HG03066 (cell line): ENCODE measurements around the gene RNF135.
"Not testable (repeated sequence)": the region's sequence is repeated elsewhere in the genome, so short reads cannot be mapped to it uniquely, and the experiment has no call there.

Experiments used
- ATAC-seq: cut with Tn5 transposase; IDR thresholded peaks from one replicate; pipeline ENCODE4 v1.9.1; 2021; ENCODE audit warnings: low read depth; ENCODE audit not compliant: unreplicated experiment

RNF135 gene

DNA sequence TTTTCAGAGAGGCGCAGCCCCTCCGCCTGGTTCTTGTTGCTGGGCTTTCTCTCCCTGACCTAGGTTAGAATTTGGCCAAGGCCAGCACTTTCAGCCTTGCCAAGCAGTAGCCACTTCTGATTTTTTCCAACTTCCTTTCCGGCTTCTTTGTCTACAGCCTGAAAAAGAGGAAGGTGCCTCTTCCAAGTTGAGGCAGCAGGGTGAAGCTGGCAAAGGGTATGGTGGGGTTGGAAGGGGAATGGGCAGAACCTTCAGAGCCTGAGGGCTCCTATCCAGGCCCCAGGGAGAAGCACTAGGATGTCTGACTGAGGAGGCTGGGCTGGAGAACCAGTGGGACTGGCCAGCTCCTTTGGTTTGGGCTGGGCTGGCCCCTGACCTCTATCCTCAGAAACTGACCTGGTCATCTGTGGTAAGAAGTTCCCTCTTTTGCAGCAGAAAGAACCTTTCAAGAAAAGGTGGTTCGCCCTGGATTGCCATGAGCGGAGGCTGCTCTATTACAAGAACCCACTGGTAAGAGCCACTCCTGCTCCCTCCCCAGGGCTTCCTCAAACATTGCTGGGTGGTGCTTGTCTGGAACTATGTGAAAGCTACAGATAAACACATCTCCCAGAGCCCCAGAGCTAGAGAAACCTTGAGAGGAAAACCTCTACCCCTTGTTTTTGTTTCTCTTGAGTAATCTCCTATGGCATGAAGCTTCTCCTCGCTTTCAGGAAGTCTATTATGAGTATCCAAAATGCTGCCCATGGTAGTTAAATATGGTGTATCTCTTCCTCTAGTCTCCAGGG, 16.6 kb upstream of the RNF135 start:
- ATAC-seq = no peak

DNA sequence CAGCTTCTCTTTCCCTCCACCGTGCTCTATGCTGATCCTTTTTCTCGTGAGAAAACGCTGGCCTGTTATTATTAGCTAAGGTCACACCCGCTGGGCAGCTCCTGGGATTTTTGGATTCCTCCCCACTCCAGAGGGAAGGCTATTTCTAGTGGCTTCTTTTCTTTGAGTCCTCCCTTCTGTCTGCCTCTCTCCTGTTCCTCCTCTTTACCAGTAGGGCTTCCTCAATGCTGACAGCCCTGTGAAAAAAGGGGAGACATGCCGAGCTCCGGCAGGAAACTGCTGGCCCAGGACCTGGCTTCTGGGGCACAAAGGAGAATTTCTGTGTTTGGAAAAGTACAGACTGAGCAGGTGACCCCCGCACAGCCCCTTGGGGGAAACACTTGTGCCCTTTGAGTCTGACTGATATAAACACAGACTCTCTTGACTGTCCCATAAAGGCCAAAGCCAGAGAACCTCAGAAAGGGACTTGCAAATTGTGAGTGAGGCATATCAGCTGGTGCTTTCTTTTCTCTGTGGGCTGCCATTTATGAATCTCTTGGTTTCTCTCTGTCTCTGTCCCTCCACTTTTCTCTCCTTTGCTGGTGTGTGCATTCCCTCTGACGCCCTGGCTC, 14.0 kb upstream of the RNF135 start:
- ATAC-seq = no peak

DNA sequence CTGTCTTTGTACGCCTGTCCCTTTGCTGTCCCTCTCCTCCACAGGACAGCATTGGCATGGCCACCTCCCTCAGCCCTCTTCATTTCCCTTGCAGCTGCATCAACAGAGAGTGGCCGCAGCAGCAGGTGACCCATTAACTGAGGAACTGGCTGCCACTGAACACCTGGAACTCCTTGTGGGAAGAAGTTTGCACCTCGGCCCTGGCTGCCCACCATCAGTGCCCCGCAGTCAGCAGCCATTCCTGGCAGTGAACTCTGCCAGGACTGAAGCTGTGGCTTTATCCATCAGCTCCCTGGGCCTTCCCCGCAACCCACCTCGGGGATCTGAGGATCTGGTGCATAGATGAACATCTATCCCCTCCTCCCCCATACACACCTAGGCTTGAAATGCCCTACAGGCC, 13.1 kb upstream of the RNF135 start:
- no peak for ATAC-seq

DNA sequence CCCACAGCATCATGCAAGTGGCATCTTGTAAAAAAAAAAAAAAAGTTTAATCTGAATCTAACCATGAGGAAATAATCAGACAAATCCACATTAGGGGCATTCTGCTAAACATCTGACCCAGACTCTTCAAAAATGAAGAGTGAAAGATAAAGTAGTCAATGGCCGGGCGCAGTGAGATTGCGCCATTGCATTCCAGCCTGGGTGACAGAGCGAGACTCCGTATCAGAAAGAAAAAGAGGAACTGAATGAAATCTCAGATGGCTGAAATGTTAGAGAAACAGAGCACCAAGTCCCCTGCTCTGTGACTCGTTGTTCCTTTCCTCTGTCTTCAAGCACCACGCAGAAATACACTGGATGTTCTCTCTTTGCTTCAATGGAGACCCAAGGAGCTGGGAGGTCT, 12.7 kb upstream of the RNF135 start:
- ATAC-seq = no peak

DNA sequence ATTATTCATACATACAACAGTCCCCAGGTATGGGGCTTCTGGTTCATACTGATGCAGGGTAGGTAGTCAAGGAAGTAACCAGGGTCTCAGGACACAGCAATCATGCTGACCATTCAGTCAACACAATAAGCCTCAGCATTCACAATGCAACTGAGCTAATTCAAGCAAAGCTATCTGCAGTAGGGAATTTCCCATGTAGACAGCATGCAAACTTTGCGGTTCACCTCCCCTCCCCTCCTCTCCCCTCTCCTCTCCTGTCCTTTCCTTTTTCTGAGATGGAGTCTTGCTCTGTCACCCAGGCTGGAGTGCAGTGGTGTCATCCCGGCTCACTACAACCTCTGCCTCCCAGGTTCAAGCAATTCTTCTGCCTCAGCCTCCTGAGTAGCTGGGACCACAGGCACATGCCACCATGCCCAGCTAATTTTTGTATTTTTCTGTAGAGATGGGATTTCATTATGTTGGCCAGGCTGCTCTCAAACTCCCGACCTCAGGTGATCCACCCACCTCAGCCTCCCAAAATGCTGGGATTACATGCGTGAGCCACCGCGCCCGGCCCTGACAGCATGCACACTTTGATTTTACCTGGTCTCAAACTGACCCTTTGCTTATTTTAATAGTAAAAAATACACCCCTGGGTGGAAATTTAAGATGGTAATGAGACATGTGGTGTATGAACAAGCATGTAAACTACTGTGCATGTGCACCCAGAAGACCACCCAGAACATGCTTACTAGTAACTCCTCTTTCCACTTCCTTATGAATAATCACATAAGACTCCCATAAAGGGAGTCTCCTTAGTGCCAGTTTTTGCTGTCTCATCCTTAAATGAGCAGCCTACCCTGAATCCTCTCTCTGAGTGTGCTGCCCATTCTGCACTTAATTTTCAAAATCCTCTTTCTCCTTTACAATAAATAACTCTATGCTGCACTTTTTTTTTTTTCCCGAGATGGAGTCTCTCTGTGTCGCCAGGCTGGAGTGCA, 9.3 kb upstream of the RNF135 start:
- ATAC-seq = peak; percentile 60

DNA sequence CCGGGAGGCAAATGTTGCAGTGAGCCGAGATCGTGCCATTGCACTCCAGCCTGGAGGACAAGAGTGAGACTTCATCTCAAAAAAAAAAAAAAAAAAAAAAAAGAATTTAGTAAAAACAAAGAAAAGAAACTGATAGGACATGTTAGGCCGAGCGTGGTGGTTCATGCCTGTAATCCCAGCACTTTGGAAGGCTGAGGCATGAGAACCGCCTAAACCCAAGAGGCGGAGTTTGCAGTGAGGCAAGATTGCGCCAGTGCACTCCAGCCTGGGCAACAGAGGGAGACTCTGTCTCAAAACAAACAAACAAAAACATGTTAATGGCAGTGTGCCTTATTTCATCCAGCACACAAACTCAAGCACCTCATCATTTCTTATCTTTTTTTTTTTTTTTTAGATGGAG, 6.5 kb upstream of the RNF135 start:
- not testable (repeated sequence) for ATAC-seq

DNA sequence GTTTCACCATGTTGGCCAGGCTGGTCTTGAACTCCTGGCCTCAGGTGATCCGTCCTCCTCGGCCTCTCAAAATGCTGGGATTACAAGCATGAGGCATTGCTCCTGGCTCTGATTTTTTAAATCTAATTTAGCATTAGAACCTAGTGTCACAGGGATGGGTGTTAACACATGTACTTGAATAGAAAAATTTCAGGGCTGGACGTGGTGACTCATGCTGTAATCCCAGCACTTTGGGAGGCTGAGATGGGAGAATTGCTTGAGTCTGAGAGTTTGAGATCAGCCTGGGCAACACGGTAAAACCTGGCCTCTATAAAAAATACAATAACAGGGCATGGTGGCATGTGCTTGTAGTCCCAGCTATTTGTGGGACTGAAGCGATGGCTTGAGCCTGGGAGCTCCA, 6.0 kb upstream of the RNF135 start:
- ATAC-seq = no peak

DNA sequence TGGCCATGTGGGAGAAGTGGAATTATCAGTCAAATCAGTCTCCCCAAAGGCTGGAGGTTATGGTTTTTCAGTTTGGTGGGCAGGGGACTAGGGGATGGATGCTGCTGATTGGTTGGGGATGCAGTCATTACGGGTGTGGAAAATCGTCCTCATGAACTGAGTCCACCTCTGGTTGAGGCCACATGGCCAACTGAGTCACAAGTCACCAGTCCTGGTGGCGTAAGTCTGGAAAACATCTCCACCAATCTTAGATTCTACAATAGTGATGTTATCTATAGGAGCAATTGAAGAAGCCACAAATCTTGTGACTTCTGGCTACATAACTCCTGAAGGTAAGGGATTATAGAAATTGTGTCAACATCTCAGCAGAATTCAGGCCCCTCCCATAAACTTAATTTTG, 5.2 kb upstream of the RNF135 start:
- no peak for ATAC-seq

DNA sequence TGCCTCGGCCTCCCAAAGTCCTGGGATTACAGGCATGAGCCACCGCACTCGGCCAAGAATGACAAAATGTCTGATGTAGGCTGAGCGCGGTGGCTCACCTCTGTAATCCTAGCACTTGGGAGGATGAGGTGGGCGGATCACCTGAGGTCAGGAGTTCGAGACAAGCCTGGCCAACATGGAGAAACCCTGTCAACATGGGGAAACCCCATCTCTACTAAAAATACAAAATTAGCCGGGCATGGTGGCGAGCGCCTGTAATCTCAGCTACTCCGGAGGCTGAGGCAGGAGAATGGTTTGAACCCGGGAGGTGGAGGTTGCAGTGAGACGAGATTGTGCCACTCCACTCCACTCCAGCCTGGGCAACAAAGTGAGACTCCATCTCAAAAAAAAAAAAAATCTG, 2.9 kb upstream of the RNF135 start:
- not testable (repeated sequence) for ATAC-seq

DNA sequence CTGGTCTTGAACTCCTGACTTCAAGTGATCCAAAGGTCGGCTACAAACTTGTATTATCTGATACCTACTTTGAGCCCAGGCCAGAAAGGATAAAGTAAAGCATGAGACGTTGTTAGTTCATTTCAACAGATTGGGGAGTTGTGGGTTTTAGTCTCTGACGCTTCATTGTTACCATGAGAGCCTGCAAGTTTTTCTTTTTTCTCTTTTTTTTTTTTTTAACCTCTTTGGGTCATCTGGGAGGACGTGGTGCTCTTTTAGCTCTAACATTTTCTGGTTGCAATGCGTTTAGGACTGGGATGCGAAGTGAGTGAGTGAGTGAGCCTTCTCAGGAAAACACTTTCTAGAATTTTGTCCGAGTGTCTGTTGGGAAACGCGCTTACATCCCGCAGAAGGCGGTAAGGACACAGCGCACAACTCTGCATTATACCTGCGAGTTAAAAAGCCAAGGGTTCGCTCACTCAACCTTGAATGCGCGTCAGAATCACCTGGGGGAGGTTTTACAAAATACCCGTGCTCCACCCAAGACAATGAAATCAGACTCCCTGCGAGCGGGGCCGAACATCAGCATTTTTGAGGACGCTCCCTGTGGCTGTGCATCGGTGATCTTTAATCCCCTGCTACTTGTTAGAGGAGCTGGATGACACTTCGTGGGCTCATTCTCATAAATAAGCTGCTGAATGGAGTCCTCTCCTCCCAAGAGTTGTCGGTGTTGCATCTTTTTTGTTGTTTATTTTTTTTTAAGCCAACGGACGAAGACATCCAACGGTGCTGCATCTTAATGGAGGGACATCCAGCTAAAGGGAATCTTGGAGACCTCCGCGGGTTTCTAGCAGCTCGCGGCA, 629 bp upstream of the RNF135 start:
- no peak for ATAC-seq

DNA sequence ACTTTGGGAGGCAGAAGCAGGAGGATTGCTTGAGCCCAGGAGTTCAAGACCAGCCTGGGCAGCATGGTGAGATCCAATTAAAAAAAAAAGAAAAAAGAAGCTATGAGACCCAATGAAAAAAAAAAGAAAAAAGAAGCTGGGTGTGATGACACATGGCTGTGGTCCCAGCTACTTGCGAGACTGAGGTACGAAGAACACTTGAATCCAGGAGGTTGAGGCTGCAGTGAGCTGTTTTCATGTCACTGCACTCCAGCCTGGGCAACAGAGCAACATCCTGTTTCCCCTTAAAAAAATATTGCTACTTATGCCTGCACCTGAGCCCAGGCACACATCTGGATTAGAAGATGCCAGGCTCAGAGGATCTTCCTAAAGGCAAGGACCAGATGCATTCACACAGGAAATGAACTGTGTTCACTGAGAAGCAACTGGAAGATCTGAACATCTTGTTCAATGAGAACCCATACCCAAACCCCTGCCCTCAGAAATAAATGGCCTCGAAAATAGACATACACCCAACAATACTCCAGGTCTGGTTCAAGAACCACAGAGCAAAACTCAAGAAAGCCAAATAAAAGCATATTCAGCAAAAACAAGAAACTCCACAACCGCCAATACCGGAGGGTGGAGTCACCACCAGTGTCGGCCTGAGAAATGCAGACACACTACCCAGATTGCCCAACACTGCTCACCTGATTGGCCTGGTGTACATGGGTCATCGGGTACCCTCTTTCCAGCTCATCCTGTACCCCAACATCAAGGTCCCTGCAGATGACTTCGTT, 4.4 kb downstream of the RNF135 start:
- no peak for ATAC-seq

DNA sequence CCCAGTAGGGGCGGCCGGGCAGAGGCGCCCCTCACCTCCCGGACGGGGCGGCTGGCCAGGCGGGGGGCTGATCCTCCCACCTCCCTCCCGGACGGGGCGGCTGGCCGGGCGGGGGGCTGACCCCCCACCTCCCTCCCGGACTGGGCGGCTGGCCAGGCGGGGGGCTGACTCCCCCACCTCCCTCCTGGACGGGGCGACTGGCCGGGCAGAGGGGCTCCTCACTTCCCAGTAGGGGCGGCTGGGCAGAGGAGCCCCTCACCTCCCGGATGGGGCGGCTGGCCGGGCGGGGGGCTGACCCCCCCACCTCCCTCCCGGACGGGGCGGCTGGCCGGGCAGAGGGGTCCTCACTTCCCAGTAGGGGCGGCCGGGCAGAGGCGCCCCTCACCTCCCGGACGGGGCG, 9.1 kb downstream of the RNF135 start:
- not testable (repeated sequence) for ATAC-seq

DNA sequence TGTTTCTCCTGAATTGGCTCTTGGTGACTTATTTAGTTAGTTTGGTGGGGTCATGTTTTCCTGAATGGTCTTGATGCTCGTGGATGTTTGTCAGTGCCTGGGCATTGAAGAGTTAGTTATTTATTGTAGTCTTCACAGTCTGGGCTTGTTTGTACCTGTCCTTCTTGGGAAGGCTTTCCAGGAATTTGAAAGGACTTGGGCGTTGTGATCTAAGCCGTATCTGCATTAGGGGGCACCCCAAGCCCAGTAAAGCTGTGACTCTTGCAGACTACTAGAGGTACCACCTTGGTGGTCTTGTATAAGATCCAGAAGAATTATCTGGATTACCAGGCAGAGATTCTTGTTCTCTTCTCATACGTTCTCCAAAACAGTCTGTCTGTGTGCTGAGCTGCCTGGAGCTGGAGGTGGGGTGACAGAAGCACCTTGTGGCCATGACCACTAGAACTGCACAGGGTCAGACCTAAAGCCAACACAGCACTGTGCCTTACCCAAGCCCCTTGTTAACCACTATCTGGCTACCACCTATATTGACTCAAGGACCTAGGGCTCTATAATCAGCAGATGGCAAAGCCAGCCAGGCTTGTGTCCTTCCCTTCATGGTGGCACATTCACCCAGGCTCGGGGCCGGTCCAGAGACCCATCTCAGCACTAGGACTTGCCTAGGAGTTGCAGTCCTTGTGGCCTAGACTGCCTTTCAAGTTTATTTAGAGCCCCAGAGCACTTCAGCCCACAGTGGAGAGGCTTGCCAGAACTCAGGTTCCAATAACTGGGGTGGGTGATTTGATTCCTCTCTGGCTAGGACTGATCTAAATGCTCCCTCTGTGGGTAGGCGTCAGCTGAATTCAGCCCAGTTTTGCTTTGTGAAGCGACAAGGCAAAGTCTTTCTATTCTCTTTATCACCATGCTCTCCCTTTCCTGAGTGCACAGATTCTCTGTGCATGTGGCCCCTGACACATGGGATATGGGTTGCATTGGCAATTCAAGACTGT, 11.0 kb downstream of the RNF135 start:
- ATAC-seq = no peak

DNA sequence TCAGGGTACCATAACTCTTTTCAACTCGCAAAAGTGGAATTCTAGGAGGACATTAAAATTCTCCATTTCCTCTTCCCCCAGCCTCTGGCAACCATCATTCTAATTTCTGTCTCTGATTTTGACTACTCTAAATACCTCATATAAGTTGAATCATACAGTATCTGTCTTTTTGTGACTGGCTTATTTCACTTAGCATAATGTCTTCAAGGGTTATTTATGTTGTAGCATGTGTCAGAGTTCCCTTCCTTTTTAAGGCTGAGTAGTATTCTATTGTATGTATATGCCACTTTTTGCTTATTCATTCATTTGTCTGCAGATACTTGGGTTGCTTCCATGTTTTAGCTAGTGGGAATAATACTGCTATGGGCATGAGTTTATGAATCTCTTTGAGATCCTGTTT, 12.0 kb downstream of the RNF135 start:
- ATAC-seq = no peak

DNA sequence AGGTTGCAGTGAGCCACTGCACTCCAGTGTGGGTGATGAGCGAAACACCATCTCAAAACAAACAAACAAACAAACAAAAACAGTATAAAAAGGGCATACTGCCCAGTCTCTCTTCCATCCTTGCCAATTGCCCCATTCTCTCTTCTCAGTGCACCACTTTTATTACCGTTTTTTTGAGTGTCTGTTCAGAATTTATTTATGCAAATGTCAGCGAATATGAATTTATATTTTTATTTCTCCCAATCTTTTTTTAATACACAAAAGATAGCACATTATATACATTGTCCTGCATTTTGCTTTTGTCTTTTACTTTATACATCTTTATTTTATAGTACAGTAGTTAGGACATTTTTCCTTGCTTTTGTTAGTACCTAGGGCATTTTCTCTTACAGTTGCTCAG, 19.6 kb downstream of the RNF135 start:
- no peak for ATAC-seq

DNA sequence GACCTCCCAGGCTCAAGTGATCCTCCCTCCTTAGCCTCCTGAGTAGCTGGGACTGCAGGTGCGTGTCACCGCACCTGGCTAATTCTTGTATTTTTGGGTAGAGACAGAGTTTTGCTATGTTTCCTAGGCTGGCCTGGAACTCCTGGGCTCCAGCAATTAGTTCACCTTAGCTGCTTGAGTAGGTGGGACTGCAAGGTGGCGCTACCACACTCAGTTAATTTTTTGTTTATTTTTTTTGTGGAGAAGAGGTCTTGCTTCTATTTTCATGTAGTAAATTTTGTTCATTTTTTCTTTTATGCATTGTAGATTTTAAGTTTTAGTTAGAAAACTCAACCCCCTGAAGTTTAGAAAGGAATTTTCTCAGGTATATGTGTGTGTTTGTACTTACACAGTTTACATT, 21.7 kb downstream of the RNF135 start:
- no peak for ATAC-seq

DNA sequence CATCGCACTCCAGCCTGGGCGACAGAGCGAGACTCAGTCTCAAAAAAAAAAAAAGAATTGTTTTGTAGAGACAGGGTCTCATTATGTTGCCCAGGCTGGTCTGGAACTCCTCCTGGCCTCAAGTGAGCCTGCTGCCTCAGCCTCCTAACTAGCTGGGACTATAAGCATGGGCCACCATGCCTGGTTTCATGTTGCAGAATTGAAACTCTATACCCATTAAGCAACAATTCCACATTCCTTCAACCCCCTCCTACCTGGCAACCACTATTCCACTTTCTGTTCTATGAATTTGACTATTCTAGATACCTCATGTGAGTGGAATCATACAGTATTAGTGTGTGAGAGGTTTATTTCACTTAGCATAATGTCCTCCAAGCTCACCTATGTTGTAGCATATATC, 24.5 kb downstream of the RNF135 start:
- ATAC-seq = no peak

DNA sequence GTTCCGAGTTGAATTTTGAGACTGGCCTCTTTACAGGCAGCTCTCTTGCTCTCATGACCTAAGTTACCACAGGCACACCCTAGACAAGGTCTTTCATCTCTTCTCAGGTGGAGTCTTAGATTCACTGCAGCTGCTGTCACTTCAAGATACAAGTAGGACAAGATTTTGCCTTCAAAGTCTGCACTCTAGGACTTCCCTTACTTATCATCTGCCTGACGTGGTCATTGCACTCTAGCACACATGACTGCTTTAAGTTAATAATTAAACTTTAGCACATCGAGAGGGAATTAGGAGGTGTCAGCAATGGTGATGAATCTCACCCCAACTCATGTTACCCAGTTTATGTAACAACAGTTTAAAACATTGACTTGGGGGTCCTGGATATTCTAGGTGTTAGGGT, 25.6 kb downstream of the RNF135 start:
- no peak for ATAC-seq
